ENCODE measurements around the gene TMEM94. TPM values are rescaled to one million over a fixed set of nuclear protein-coding genes. Genes with fewer than 3 reads are reported as not detected.
A peak's percentile ranks its signal among the peaks of the same experiment; 100 is the strongest.

Gene TMEM94
- total and polyA plus RNA-seq, 2 of the 8 experiments (the other 6 are each of a cell fraction or from before 2014, with no cell fraction given) = 54.8 to 69.9 TPM

GRCh38 chr17:75500419-75501216 is 44.2 kb downstream of the TMEM94 start:
- CTCF ChIA-PET (ENCODE audit: partially characterized antibody) = interaction anchor here (0.6 to 8.2 kb wide), 9 partner anchors 15 to 342 kb away, joined by 3 to 67 read pairs (median 5); partner anchors contain the start of genes SMIM5 and TSEN54
- peak; percentile 26; the same call in 1 of the 2 replicates for TF ChIP-seq POLR2AphosphoS5 (IDR thresholded peaks at IDR 0.05; ENCODE audit: low read depth, low read length)
- no peak for TF ChIP-seq CTBP2 (IDR thresholded peaks at IDR 0.05; ENCODE audit: borderline replicate concordance, insufficient read depth, insufficient read length, low read length)
- TF ChIP-seq EZH2 (IDR thresholded peaks at IDR 0.05; ENCODE audit: low read depth, low read length, severe bottlenecking) = no peak
- no peak for TF ChIP-seq RXRA (IDR thresholded peaks at IDR 0.05; ENCODE audit: insufficient read depth, low read depth, low read length)
- Histone ChIP-seq H2BK120ac (replicated peaks; ENCODE audit: low read depth, low read length) (no peak overlapping the region), H3K4me1 (replicated peaks in 1 of 4; ENCODE audit: control insufficient read depth in 3 of 4, insufficient read depth in 4 of 4, low read length in 3 of 4) (no peaks in the 10 kb centered on the region), H2BK15ac (ENCODE audit: low read length) (no peak overlapping the region), H3K4me2 (ENCODE audit: insufficient read depth in 1 of 2, low read depth in 2 of 2, low read length in 2 of 2) (no peak overlapping the region), H2BK5ac (ENCODE audit: low read depth, low read length) (no peak overlapping the region), H3K4ac (replicated peaks; ENCODE audit: insufficient read length, low read depth, low read length) (no peak overlapping the region), H3K79me2 (ENCODE audit: control insufficient read depth in 1 of 2, insufficient read depth in 2 of 2, low read length in 2 of 2) (no peaks in the 10 kb centered on the region), H4K20me1 (replicated peaks in 1 of 2; ENCODE audit: control insufficient read depth in 1 of 2, insufficient read depth in 2 of 2, low read length in 2 of 2) (peaks cover 0 to 9% of the 10 kb centered on the region in 2 experiments), H3K27ac (ENCODE audit: low read depth, low read length) (no peak overlapping the region; the same call in 1 of the 2 replicates), H4K8ac (ENCODE audit: extremely low read depth, insufficient read depth, low read length) (no peak overlapping the region), H2BK12ac (ENCODE audit: low read depth, low read length) (no peak overlapping the region), H3K27me3 (replicated peaks in 1 of 4; ENCODE audit: control insufficient read depth in 3 of 4, extremely low read depth in 1 of 4, insufficient read depth in 3 of 4, low read length in 3 of 4) (no peaks in the 10 kb centered on the region), H4K5ac (ENCODE audit: insufficient read length, low read depth, low read length) (no peak overlapping the region), H2BK20ac (ENCODE audit: low read length) (no peak overlapping the region), H2AFZ (ENCODE audit: low read length) (no peak overlapping the region), H3K56ac (replicated peaks; ENCODE audit: insufficient read length, low read depth, low read length) (no peak overlapping the region), H3K36me3 (ENCODE audit: control insufficient read depth in 2 of 4, insufficient read depth in 4 of 4, low read length in 3 of 4) (peaks cover 3 to 8% (median 6%) of the 10 kb centered on the region in 4 experiments; a peak in 6 of 8 replicates), H3K9ac (replicated peaks in 1 of 4; ENCODE audit: extremely low read depth in 1 of 4, low read depth in 3 of 4, low read length in 3 of 4) (no peak overlapping the region), H3K79me1 (ENCODE audit: low read depth, low read length) (no peaks in the 10 kb centered on the region), H4K91ac (replicated peaks; ENCODE audit: insufficient read length, low read length) (no peak overlapping the region), H3K4me3 (ENCODE audit: extremely low read depth in 1 of 4, insufficient read depth in 2 of 4, low read depth in 3 of 4, low read length in 4 of 4) (no peak overlapping the region), H3K18ac (ENCODE audit: extremely low read depth, low read length) (no peak overlapping the region), H3K23ac (ENCODE audit: insufficient read length) (no peak overlapping the region), H3K23me2 (ENCODE audit: low read depth, low read length) (no peaks in the 10 kb centered on the region), H3K9me3 (ENCODE audit: insufficient read depth in 2 of 2, low read depth in 1 of 2, low read length in 1 of 2) (no peaks in the 10 kb centered on the region), H3K14ac (ENCODE audit: insufficient read length) (no peak overlapping the region), H2AK5ac (ENCODE audit: low read depth, low read length) (no peak overlapping the region)
- no peak for DNase-seq (ENCODE audit: low read depth in 1 of 2, low spot score in 2 of 2)
- 88% methylated on average over 17 of the region's 17 CpGs; no CpG with 5 or more reads in 1 of the 2 experiments for WGBS, 2 experiments (ENCODE audit: extremely low coverage in 1 of 2, insufficient coverage in 1 of 2, insufficient read length in 1 of 2, insufficient replicate concordance in 2 of 2, low coverage in 1 of 2, low lambda C conversion rate in 2 of 2, missing lambda C conversion rate in 1 of 2)
- FAIRE-seq = no peak
- POLR2A ChIA-PET (ENCODE audit: partially characterized antibody) = interaction anchor here (0.9 to 6.4 kb wide), 8 partner anchors 8 to 263 kb away, joined by 3 to 35 read pairs (median 4); partner anchors contain the start of genes CASKIN2 and TSEN54

Data from H1 (cell line).